Gastroesophageal sphincter (tissue), 3 donors: ENCODE data around the gene CCSER2.

Source experiments
- CTCF ChIP-seq, 4 experiments: fragments of 200-600 bp in 2 of 4; fragments of 450-650 bp in 2 of 4; sonication (generic) in 1 of 4; IDR thresholded peaks; one replicate each; pipeline ENCODE4 v1.5.1; 2017 to 2019; ENCODE audit warnings: antibody characterized with exemption in 4 of 4, mild to moderate bottlenecking in 2 of 4, moderate library complexity in 2 of 4
- EP300 ChIP-seq: sonication (generic); formaldehyde crosslinking; IDR thresholded peaks from one replicate; pipeline ENCODE4 v1.6.1; 2017; ENCODE audit warnings: antibody characterized with exemption, mild to moderate bottlenecking
- POLR2A ChIP-seq, 2 donors: fragments of 450-650 bp; IDR thresholded peaks; one replicate each; pipeline ENCODE4 v1.6.1; 2017; ENCODE audit warnings: antibody characterized with exemption in 2 of 2, mild to moderate bottlenecking in 2 of 2, moderate library complexity in 1 of 2
- POLR2AphosphoS5 ChIP-seq: sonication (generic); formaldehyde crosslinking; IDR thresholded peaks from one replicate; pipeline ENCODE4 v1.6.1; 2017; ENCODE audit warnings: antibody characterized with exemption

DNA sequence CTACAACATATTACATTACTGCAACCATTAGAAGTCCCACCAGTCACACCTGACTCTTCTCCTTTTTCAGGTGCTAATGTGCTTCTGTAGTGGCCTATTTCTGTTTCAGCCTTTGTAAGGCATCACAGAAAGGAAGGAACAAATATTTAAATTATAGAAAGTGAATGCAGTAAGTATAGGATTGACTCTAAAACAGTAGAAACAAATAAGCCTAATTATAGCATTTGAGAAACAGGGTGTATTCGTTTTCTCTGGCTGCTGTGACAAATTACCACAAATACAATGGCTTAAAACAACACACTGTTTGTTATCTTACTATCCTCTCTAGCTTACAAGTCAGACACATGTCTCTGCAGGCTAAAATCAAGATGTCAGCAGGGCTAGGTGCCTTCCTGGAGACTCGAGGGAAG lies 69.4 kb downstream of the CCSER2 start:
- TF ChIP-seq CTCF (IDR thresholded peaks at IDR 0.05) (no peak), POLR2A (IDR thresholded peaks at IDR 0.05) (no peak), POLR2AphosphoS5 (no peak), EP300 (no peak)
